ENCODE measurements around the gene MPI.

- TF ChIP-seq EZH2 (IDR thresholded peaks at IDR 0.05; ENCODE audit: borderline replicate concordance, low read depth, low read length, severe bottlenecking) = no peak
- no peak for TF ChIP-seq CTCF (IDR thresholded peaks at IDR 0.05; ENCODE audit: extremely low read depth in 1 of 2, insufficient read depth in 1 of 2, low read depth in 1 of 2, low read length in 2 of 2)
- no peak for TF ChIP-seq MAX (IDR thresholded peaks at IDR 0.05; ENCODE audit: insufficient read depth, insufficient read length)
- no peak for TF ChIP-seq POLR2AphosphoS5 (IDR thresholded peaks at IDR 0.05; ENCODE audit: insufficient read depth, low read depth, low read length)
Measured at GRCh38 chr15:74906067-74906449, 16.2 kb downstream of the MPI start.
